Psoas muscle (tissue), 8 donors: ENCODE measurements around the gene GTPBP3. TPM values are rescaled to one million over a fixed set of nuclear protein-coding genes. Genes with fewer than 3 reads are reported as not detected.

Experiments used
- ATAC-seq, 4 donors: fragments of 200-7000 bp; cut with Tn5 transposase; one replicate each; pipeline ENCODE4 v1.9.1; 2020; ENCODE audit warnings: moderate library complexity in 3 of 4, mild to moderate bottlenecking in 2 of 4
- DNase-seq, 2 donors: peaks; one replicate each; pipeline ENCODE4 v3.0.0-alpha.2; 2020
- H3K27ac ChIP-seq: fragments of 200-600 bp; one replicate; pipeline ENCODE4 v1.8.0; 2022
- H3K27me3 ChIP-seq, 3 donors: fragments of 200-600 bp in 1 of 3; one replicate each; pipeline versions ENCODE4 v1.6.1 to v1.8.0; 2013 to 2022; ENCODE audit warnings: low read length in 2 of 3, mild to moderate bottlenecking in 2 of 3, moderate library complexity in 1 of 3; ENCODE audit not compliant: insufficient read depth in 3 of 3
- H3K36me3 ChIP-seq, 2 donors: fragments of 200-600 bp in 1 of 2; one replicate each; pipeline versions ENCODE4 v1.6.1 to v1.8.0; 2013 to 2022; ENCODE audit warnings: low read depth in 1 of 2, mild to moderate bottlenecking in 1 of 2, moderate library complexity in 1 of 2; ENCODE audit not compliant: insufficient read depth in 1 of 2
- H3K4me1 ChIP-seq: fragments of 200-600 bp; one replicate; pipeline ENCODE4 v1.8.0; 2022
- H3K4me3 ChIP-seq: fragments of 200-600 bp; one replicate; pipeline ENCODE4 v1.8.0; 2022; ENCODE audit warnings: mild to moderate bottlenecking
- H3K9me3 ChIP-seq: fragments of 200-600 bp; one replicate; pipeline ENCODE4 v1.8.0; 2022
- CTCF ChIP-seq: fragments of 200-600 bp; IDR thresholded peaks from one replicate; pipeline ENCODE4 v1.8.0; 2022; ENCODE audit warnings: antibody characterized with exemption
- WGBS, 3 donors: extraction: QIAGEN DNeasy Blood & Tissue Kit; methylation state at CpG; one replicate each; pipeline versions ENCODE4 v1.1.6 to v1.1.7; 2013; 5-methylcytosine and 5-hydroxymethylcytosine counted together
- intact Hi-C, 2 donors: fragments of 100-400 bp; cut with DNase I; formaldehyde crosslinking; loops; one replicate each; pipeline versions ENCODE4 v1.11.0 to v1.14.2; 2022
- polyA plus RNA-seq, 3 donors: library from polyadenylated mRNA; stranded (reverse); fragments of 200-250 nt; gene quantifications; one replicate each; pipeline ENCODE4 v1.2.3, GENCODE V29; 2013
- total RNA-seq, 4 donors: library from RNA; stranded (reverse); fragmentation: NEBNext Ultra II Directional in 2 of 4; extraction: Animal tissue kit (Norgen Biotek cat#: 25700) in 2 of 4; gene quantifications; one replicate each; pipeline versions ENCODE4 v1.2.1 to v1.2.4, GENCODE V29; 2021 to 2023
- donor health status: healthy with polysubstance abuse.
- donor health status: DM: no; HTN: no; CAD: no; lungs with moderate emphysema.
- donor health status: Bipolar disorder and iron deficiency.
- donor health status: healthy.
- donor health status: DM: yes; HTN: yes; CAD: no.
- donor health status: DM: no; HTN: no; CAD: no.
- donor health status: DM: no; HTN: no; CAD: no.
- donor health status: DM: yes; HTN: yes; CAD: no.

Gene GTPBP3
- total and polyA plus RNA-seq, 7 donors, result 6.2 to 16.5 (median 10.1) TPM

- no peak overlapping the region for H3K4me3 ChIP-seq
- ATAC-seq, result peak; percentile 78 to 94 (median 86)
- TF ChIP-seq CTCF, result peak; percentile 98
- peak overlapping the region; percentile 65 for H3K27ac ChIP-seq
- peak; percentile 77 to 85 for DNase-seq
- 13 to 18% (median 14%) methylated on average over 24 of the region's 24 CpGs for WGBS, 3 donors
- peaks cover 26% of the 10 kb centered on the region for H3K4me1 ChIP-seq
- no peaks in the 10 kb centered on the region for H3K27me3 ChIP-seq
- H3K9me3 ChIP-seq, result no peaks in the 10 kb centered on the region
- intact Hi-C loops, result loop anchor here (1.0 to 5.0 kb wide), 2 partner anchors 40 to 121 kb away; no protein-coding TSS in a partner anchor
- H3K36me3 ChIP-seq, result peaks cover 0 to 12% of the 10 kb centered on the region in 2 donors
Measured at GRCh38 chr19:17346109-17346671, 8.8 kb downstream of the GTPBP3 start.

GRCh38 chr19:17347361-17347760, 10.0 kb downstream of the GTPBP3 start:
- no peaks in the 10 kb centered on the region for H3K9me3 ChIP-seq
- peak; percentile 72 to 84 (median 78) for ATAC-seq
- WGBS, 3 donors, result 3 to 5% (median 4%) methylated on average over 6 of the region's 6 CpGs
- H3K4me1 ChIP-seq, result peaks cover 26% of the 10 kb centered on the region
- H3K27ac ChIP-seq, result peak overlapping the region; percentile 65
- intact Hi-C loops, result loop anchor here (1.0 to 5.0 kb wide), 2 partner anchors 39 to 120 kb away; no protein-coding TSS in a partner anchor
- no peaks in the 10 kb centered on the region for H3K27me3 ChIP-seq
- no peak for TF ChIP-seq CTCF
- H3K4me3 ChIP-seq, result no peak overlapping the region
- DNase-seq, result peak in 1 of 2 donors; percentile 47
- H3K36me3 ChIP-seq, result peaks cover 0 to 6% of the 10 kb centered on the region in 2 donors

GRCh38 chr19:17347877-17348276, 10.5 kb downstream of the GTPBP3 start:
- peaks cover 26% of the 10 kb centered on the region for H3K4me1 ChIP-seq
- peaks cover 0 to 6% of the 10 kb centered on the region in 2 donors for H3K36me3 ChIP-seq
- WGBS, 3 donors, result 18 to 40% (median 39%) methylated on average over 2 of the region's 2 CpGs
- no peak for TF ChIP-seq CTCF
- no peaks in the 10 kb centered on the region for H3K27me3 ChIP-seq
- no peak overlapping the region for H3K4me3 ChIP-seq
- H3K9me3 ChIP-seq, result no peaks in the 10 kb centered on the region
- intact Hi-C loops, result loop anchor here (1.0 to 5.0 kb wide), 2 partner anchors 38 to 119 kb away; no protein-coding TSS in a partner anchor
- ATAC-seq (peak in 1 of 4 donors; percentile 10), DNase-seq (no peak)
- peak overlapping the region; percentile 65 for H3K27ac ChIP-seq

GRCh38 chr19:17348700-17349099, 11.3 kb downstream of the GTPBP3 start:
- ATAC-seq, result peak; percentile 29 to 64 (median 46)
- Histone ChIP-seq H3K4me3 (no peak overlapping the region), H3K36me3 (peaks cover 0 to 3% of the 10 kb centered on the region in 2 donors), H3K4me1 (peaks cover 26% of the 10 kb centered on the region), H3K27me3 (no peaks in the 10 kb centered on the region), H3K9me3 (no peaks in the 10 kb centered on the region), H3K27ac (peak overlapping the region; percentile 65)
- DNase-seq, result peak; percentile 77 to 85
- intact Hi-C loops, result loop anchor here (5.0 kb wide), 1 partner anchor 119 kb away; no protein-coding TSS in a partner anchor
- 6 to 12% (median 9%) methylated on average over 12 of the region's 12 CpGs for WGBS, 3 donors
- no peak for TF ChIP-seq CTCF
